ENCODE results near the gene MSANTD1. TPM values are rescaled to one million over a fixed set of nuclear protein-coding genes. Genes with fewer than 3 reads are reported as not detected.

MSANTD1 gene
- total and polyA plus RNA-seq, 2 donors (not counting 3 experiments of a cell fraction or from before 2014, with no cell fraction given), result 0.14 to 1.2 TPM

GRCh38 chr4:3211866-3212265, 37.1 kb upstream of the MSANTD1 start:
- Histone ChIP-seq H3K4me3 (replicated peaks in 1 of 3; ENCODE audit: insufficient read depth in 1 of 3, low read depth in 1 of 3, low read length in 3 of 3) (no peak overlapping the region), H3K27me3 (ENCODE audit: control insufficient read depth in 2 of 2, insufficient read depth in 2 of 2, low read length in 2 of 2) (no peaks in the 10 kb centered on the region), H3K27ac (ENCODE audit: insufficient read depth, low read depth, low read length) (no peak overlapping the region), H3K9me3 (replicated peaks; ENCODE audit: control insufficient read depth, insufficient read depth, low read length) (no peaks in the 10 kb centered on the region), H4K20me1 (replicated peaks; ENCODE audit: control insufficient read depth, extremely low read depth, insufficient read depth, low read length) (no peaks in the 10 kb centered on the region), H3K4me1 (ENCODE audit: control insufficient read depth, extremely low read depth, insufficient read depth, low read length) (peaks cover 2% of the 10 kb centered on the region), H3K9me1 (replicated peaks; ENCODE audit: control insufficient read depth, extremely low read depth, insufficient read depth, low read length) (no peaks in the 10 kb centered on the region), H2AFZ (ENCODE audit: low read depth, low read length) (no peak overlapping the region), H3K9ac (replicated peaks; ENCODE audit: extremely low read depth, insufficient read depth, low read length) (no peak overlapping the region), H3K36me3 (ENCODE audit: control insufficient read depth in 2 of 2, extremely low read depth in 1 of 2, insufficient read depth in 2 of 2, low read length in 2 of 2) (peaks cover 16 to 39% of the 10 kb centered on the region in 2 experiments), H3K79me2 (ENCODE audit: control insufficient read depth, insufficient read depth, low read length) (no peaks in the 10 kb centered on the region), H3K4me2 (ENCODE audit: insufficient read depth, low read length) (no peak overlapping the region)
- BruUV-seq (replicated peaks), result no TSS peak
- intact Hi-C loops (cut with micrococcal nuclease), result no loop called here
- ChIA-PET POLR2A (no interaction called here), CTCF (interaction anchor here (1.0 kb wide), 1 partner anchor 10 kb away, joined by 3 read pairs; no protein-coding TSS in a partner anchor)
- DNase-seq (ENCODE audit: low read depth, low spot score), result no peak
- no peak for TF ChIP-seq POLR2AphosphoS5 (IDR thresholded peaks at IDR 0.05; ENCODE audit: insufficient read depth, low read depth, low read length)
- no peak for TF ChIP-seq MYC (IDR thresholded peaks at IDR 0.05; ENCODE audit: low read depth, low read length)
- no peak for TF ChIP-seq GATA2 (IDR thresholded peaks at IDR 0.05; ENCODE audit: insufficient read depth, insufficient read length, low read depth, low read length)
- no peak for TF ChIP-seq MAX (IDR thresholded peaks at IDR 0.05; ENCODE audit: insufficient read depth, insufficient read length)
- TF ChIP-seq EZH2 (IDR thresholded peaks at IDR 0.05; ENCODE audit: borderline replicate concordance, low read depth, low read length, severe bottlenecking), result no peak
- TF ChIP-seq FOS (IDR thresholded peaks at IDR 0.05; ENCODE audit: borderline replicate concordance, insufficient read depth, low read length), result no peak
- no peak for TF ChIP-seq POLR2A (IDR thresholded peaks at IDR 0.05; ENCODE audit: low read depth, low read length)
- TF ChIP-seq, protein P1, sequence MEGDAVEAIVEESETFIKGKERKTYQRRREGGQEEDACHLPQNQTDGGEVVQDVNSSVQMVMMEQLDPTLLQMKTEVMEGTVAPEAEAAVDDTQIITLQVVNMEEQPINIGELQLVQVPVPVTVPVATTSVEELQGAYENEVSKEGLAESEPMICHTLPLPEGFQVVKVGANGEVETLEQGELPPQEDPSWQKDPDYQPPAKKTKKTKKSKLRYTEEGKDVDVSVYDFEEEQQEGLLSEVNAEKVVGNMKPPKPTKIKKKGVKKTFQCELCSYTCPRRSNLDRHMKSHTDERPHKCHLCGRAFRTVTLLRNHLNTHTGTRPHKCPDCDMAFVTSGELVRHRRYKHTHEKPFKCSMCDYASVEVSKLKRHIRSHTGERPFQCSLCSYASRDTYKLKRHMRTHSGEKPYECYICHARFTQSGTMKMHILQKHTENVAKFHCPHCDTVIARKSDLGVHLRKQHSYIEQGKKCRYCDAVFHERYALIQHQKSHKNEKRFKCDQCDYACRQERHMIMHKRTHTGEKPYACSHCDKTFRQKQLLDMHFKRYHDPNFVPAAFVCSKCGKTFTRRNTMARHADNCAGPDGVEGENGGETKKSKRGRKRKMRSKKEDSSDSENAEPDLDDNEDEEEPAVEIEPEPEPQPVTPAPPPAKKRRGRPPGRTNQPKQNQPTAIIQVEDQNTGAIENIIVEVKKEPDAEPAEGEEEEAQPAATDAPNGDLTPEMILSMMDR (IDR thresholded peaks at IDR 0.05; ENCODE audit: extremely low read depth in 1 of 2, insufficient read depth in 1 of 2, low read depth in 1 of 2, low read length in 2 of 2), result no peak
- no peak for TF ChIP-seq JUN (IDR thresholded peaks at IDR 0.05; ENCODE audit: borderline replicate concordance, insufficient read depth, insufficient read length, low read depth)
- dilution Hi-C loops (cut with MboI; ENCODE audit: extremely low pct_ligation_motif_present, low sequenced_read_pairs), result no loop called here
- no peak for FAIRE-seq
